Testis (tissue), 2 donors: ENCODE data around the gene MRPS27.

ENCODE experiments used
- CTCF ChIP-seq, 3 experiments: fragments of 450-650 bp in 2 of 3; fragments of 200-600 bp in 1 of 3; sonication (generic) in 1 of 3; IDR thresholded peaks; one replicate each; pipeline ENCODE4 v1.5.1; 2016 to 2019; ENCODE audit warnings: antibody characterized with exemption in 3 of 3, mild to moderate bottlenecking in 2 of 3, moderate library complexity in 1 of 3
- POLR2A ChIP-seq: fragments of 450-650 bp; IDR thresholded peaks from one replicate; pipeline ENCODE4 v1.6.1; 2017; ENCODE audit warnings: antibody characterized with exemption, mild to moderate bottlenecking, moderate library complexity

DNA sequence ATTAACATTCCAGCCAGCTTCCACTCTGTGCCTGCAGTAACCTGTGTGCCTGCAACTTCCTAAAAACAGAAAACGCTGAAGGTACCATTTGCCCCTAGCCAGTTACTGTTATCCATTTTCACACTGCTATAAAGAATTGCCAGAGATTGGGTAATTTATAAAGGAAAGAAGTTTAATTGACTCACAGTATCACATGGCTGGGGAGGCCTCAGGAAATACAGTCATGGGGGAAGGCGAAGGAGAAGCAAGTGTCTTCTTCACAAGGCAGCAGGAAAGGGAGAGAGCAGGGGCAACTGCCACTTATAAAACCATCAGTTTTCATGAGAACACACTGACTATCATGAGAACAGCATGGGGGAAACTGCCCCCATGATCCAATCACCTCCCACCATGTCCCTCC is 31.3 kb upstream of the MRPS27 start:
- no peak for TF ChIP-seq POLR2A
- no peak for TF ChIP-seq CTCF (IDR thresholded peaks at IDR 0.05)
